ENCODE results near the gene SAFB. TPM values are rescaled to one million over a fixed set of nuclear protein-coding genes. Genes with fewer than 3 reads are reported as not detected.

Gene SAFB
- total RNA-seq, 1 experiment from 2014 or later = 106 TPM

DNA sequence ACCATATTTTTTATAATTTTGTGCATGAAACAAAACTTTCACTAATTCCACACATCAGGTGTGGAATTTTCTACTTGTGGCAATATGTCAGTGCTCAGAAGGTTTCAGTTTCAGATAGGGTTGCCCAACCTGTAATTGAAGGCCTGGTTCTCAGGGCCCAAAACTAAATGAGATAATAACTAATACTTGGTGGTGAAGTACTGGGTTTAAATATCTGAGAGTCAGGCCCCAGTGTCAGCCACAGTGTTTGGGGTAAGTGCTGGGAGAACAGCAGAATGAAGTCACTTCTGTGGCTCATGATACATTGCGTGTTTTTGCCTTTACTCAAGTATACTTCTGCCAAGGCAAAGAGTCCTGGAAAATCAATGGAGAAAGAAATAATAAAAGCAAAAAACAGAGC, 5.6 kb downstream of the SAFB start:
- DNase-seq = no peak
- Histone ChIP-seq H3K27me3 (no peaks in the 10 kb centered on the region), H3K36me3 (peaks cover 79% of the 10 kb centered on the region), H3K4me3 (no peak overlapping the region), H3K9me3 (replicated peaks) (no peaks in the 10 kb centered on the region), H3K27ac (no peak overlapping the region), H3K4me1 (peaks cover 7% of the 10 kb centered on the region)

DNA sequence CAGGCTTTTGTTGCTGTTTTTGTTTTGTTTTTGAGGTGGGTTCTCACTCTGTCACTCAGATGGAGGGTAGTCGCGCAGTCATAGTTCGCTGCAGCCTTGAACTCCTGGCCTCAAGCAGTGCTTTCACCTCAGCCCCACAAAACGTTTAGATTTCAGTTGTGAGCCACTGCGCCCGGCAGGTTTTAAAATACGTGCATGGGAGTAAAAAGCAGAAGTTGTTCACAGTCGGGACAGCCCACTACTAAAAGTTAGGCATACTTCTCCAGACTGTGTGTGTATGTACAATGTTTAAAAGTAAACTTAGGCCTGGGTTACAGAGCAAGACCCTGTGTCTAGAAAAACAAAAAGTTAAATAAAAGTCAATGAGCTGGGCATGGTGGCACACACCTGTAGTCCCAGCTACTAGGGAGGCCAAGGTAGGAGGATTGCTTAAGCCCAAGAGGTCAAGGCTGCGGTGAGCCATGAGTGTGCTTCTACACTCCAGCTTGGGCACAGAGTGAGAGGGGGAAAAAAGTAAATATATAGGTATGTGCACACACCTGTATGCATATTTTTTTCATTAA, 6.1 kb downstream of the SAFB start:
- DNase-seq = no peak
- H3K36me3 ChIP-seq = peaks cover 78% of the 10 kb centered on the region
- H3K4me1 ChIP-seq = peaks cover 7% of the 10 kb centered on the region
- no peaks in the 10 kb centered on the region for H3K9me3 ChIP-seq (replicated peaks)
- H3K27me3 ChIP-seq = no peaks in the 10 kb centered on the region
- no peak overlapping the region for H3K27ac ChIP-seq
- H3K4me3 ChIP-seq = no peak overlapping the region

DNA sequence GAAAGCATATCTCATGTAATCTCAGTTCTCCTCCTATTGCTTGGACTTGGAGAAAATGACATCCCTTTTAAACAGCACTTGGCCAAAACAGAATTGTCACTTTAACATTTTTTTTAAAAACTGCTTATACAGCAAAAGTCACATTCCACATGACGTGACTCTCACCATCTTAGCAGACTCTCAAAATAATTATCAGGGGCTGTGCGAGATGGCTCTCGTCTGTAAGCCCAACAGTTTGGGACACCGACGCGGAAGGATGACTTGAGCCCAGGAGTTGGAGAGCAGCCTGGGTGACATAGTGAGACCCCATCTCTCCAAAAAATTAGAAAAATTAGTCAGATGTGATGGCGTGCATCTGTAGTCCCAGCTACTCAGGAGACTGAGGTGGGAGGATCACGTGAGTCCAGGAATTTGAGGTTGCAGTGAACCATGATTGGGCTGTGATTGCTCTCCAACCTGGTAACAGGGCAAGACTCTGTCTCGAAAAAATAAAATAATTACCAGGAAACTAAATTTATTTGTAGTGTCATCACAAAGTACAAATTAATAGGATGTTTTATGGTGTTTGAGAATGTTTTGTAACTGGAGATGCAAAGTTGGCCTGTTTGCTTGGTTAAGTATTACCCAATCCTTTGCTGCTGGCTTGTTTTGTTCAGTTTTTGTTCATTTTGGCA, 8.8 kb downstream of the SAFB start:
- Histone ChIP-seq H3K27ac (no peak overlapping the region), H3K36me3 (peaks cover 75% of the 10 kb centered on the region), H3K4me3 (no peak overlapping the region), H3K27me3 (no peaks in the 10 kb centered on the region), H3K4me1 (no peaks in the 10 kb centered on the region), H3K9me3 (replicated peaks) (no peaks in the 10 kb centered on the region)
- no peak for DNase-seq

DNA sequence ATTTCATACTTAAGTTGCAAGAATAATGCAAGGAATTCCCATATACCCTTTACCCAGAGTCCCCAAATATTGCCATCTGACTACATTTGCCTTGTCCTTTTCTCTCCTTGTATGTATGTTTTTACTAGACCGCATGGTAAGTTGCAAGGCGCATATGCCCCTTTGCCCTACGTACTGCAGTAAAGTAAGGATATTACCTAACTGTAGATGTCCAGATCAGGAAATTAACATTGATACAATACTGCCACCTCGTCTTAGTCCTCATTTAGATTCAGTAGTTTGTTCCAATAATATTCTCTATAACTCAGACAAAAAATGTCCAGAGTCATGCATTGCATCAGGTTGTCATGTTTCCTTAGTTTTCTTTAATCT, 9.3 kb downstream of the SAFB start:
- no peaks in the 10 kb centered on the region for H3K4me1 ChIP-seq
- peaks cover 72% of the 10 kb centered on the region for H3K36me3 ChIP-seq

DNA sequence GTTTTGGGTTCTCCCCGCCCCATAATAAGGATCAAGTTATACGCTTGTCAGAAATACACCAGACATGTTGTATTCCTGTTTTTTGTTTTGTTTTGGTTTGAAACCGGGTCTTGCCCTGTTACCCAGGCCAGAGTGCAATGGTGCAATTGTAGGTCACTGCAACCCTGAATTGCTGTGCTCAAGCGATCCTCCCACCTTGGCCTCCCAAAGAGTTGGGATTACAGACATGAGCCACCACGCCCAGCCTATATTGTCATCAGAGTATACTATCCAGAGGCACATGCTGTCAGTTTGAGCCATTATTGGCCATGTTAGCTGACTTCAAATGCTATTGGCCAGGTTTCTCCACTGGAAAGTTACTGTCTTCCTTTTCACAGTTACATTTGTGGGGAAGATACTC, 9.8 kb downstream of the SAFB start:
- no peak for DNase-seq

More for the DNA sequence above, 9.3 kb downstream of the SAFB start:
- Histone ChIP-seq H3K9me3 (replicated peaks) (no peaks in the 10 kb centered on the region), H3K27ac (no peak overlapping the region), H3K27me3 (no peaks in the 10 kb centered on the region), H3K4me3 (no peak overlapping the region)
- DNase-seq = no peak

DNA sequence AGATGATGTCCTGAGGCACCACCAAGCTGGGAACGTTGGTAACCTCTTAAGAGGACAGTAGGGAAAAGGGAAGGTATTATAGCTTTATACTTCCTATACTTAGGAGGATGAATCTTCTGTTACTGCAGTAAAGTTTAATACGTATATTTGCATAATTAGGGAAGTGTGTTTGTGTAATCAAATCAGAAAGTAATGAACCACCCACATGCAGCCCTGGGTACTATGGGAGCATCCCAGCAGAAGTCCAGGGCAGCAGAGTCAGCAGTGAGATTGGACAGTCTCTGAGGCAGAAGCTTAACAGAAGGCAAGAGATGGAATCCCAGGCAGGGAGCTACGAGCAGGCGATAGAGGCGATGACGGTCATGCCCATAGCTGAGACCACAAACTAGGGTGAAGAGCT, 12.5 kb downstream of the SAFB start:
- no peak for DNase-seq
- no peak overlapping the region for H3K4me3 ChIP-seq
- H3K36me3 ChIP-seq = peaks cover 47% of the 10 kb centered on the region
- no peaks in the 10 kb centered on the region for H3K4me1 ChIP-seq
- H3K27me3 ChIP-seq = no peaks in the 10 kb centered on the region
- H3K9me3 ChIP-seq (replicated peaks) = no peaks in the 10 kb centered on the region
- no peak overlapping the region for H3K27ac ChIP-seq

More for the DNA sequence above, 9.8 kb downstream of the SAFB start:
- H3K9me3 ChIP-seq (replicated peaks) = no peaks in the 10 kb centered on the region
- H3K4me1 ChIP-seq = no peaks in the 10 kb centered on the region
- no peak overlapping the region for H3K4me3 ChIP-seq
- no peak overlapping the region for H3K27ac ChIP-seq
- H3K36me3 ChIP-seq = peaks cover 68% of the 10 kb centered on the region
- H3K27me3 ChIP-seq = no peaks in the 10 kb centered on the region

DNA sequence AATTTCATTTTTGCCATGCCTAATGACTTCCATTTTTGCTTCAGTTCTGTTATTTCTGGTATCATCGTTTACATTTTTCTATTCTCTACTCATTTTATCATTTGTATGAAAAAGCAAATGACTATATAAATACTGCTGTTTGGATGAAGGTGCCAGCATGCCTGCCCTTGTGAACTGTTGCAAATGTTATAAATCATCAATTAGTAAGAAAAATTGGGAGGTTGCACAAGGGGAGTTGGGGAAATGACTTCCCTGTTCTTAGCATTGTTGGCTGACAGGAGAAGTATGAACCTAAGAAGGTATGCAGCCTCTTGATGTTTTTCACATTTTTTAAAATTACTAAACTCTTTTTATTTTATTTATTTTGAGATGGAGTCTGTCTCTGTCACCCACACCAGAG, 15.1 kb downstream of the SAFB start:
- Histone ChIP-seq H3K27me3 (no peaks in the 10 kb centered on the region), H3K4me1 (no peaks in the 10 kb centered on the region), H3K27ac (no peak overlapping the region), H3K36me3 (peaks cover 43% of the 10 kb centered on the region), H3K9me3 (replicated peaks) (no peaks in the 10 kb centered on the region), H3K4me3 (no peak overlapping the region)
- DNase-seq = no peak

DNA sequence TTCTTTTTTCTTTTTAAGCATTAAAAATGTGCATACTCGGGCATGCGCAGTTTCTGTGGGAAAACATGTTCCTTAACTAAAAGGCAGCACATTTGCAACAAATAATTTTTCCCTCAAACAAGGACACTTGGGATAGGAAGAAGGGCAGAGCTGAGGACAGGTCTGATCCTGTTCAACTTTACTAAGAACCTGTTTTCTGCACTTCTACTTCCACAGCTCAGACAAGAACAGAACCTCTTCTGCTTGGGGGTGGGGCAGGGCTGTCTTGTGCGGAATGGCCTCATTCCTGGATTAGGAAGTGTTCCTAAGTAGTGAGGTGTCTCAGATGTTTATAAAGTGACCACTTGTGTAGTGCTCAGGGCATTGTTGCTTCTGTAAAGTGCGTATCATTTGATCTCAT, 18.3 kb downstream of the SAFB start:
- H3K27me3 ChIP-seq = no peaks in the 10 kb centered on the region
- no peaks in the 10 kb centered on the region for H3K4me1 ChIP-seq
- H3K27ac ChIP-seq = no peak overlapping the region
- H3K9me3 ChIP-seq (replicated peaks) = no peaks in the 10 kb centered on the region
- H3K4me3 ChIP-seq = no peak overlapping the region
- no peak for DNase-seq
- peaks cover 53% of the 10 kb centered on the region for H3K36me3 ChIP-seq

DNA sequence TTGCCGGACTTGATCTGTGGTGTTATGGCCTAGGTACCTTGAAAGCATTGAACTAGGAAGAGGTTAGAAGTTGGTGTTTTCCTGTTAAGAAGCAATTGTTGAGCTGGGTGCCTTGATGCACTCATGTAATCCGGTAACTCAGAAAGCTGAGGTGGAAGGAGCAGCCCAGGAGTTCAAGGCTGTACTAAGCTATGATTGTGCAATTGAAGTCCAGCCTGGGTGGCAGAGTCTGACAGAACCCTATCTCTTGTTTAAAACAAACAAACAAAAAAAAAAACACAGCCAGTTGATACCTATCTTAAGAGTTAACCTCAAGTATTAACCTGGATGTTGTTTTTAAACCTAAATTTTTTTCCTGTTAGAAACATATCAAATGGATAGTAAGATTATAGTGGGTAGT, 19.3 kb downstream of the SAFB start:
- Histone ChIP-seq H3K4me3 (no peak overlapping the region), H3K36me3 (peaks cover 56% of the 10 kb centered on the region), H3K27ac (no peak overlapping the region), H3K9me3 (replicated peaks) (no peaks in the 10 kb centered on the region), H3K27me3 (no peaks in the 10 kb centered on the region), H3K4me1 (no peaks in the 10 kb centered on the region)
- DNase-seq = no peak

DNA sequence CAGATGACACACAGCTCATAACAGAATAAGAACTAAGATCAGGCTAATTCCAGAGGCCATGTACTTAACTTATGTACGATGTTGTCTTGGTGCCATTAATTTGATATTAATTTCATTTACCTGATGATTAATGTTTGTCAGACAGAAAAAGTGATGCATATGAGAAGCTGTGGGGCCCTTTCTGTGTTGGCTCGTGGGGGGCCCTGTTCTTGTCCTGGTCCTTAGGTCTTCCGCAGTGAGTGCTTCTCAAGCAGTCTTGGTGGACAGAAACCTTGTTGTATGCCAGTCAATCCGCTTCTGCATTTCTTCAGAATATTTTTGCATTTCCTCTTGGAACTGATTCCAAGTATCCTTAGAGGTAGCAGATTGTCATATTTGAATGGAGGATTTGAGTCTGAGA, 20.2 kb downstream of the SAFB start:
- DNase-seq = no peak
- Histone ChIP-seq H3K27me3 (no peaks in the 10 kb centered on the region), H3K9me3 (replicated peaks) (no peaks in the 10 kb centered on the region), H3K27ac (no peak overlapping the region), H3K4me1 (no peaks in the 10 kb centered on the region), H3K36me3 (peaks cover 65% of the 10 kb centered on the region), H3K4me3 (no peak overlapping the region)

DNA sequence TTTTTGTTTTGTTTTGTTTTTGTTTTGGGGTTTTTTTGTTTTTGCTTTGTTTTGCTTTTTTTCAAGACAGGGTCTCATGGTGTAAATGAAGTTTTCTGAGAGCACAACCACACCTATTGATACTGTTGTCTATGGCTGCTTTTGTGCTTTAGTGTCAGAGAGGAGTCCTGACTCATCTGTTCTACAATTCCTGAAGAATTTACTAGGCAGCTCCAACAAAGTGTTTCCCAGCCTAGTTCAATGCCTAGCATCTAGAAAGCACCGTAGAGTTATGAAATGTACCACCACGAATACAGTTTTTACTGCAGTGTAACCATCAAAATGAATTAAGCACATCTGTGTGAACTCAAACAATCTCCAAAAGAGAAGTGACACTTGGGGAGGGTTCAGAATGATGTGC, 21.2 kb downstream of the SAFB start:
- no peak overlapping the region for H3K4me3 ChIP-seq
- H3K27ac ChIP-seq = no peak overlapping the region
- H3K4me1 ChIP-seq = no peaks in the 10 kb centered on the region
- no peaks in the 10 kb centered on the region for H3K9me3 ChIP-seq (replicated peaks)
- peaks cover 70% of the 10 kb centered on the region for H3K36me3 ChIP-seq
- H3K27me3 ChIP-seq = no peaks in the 10 kb centered on the region
- no peak for DNase-seq

DNA sequence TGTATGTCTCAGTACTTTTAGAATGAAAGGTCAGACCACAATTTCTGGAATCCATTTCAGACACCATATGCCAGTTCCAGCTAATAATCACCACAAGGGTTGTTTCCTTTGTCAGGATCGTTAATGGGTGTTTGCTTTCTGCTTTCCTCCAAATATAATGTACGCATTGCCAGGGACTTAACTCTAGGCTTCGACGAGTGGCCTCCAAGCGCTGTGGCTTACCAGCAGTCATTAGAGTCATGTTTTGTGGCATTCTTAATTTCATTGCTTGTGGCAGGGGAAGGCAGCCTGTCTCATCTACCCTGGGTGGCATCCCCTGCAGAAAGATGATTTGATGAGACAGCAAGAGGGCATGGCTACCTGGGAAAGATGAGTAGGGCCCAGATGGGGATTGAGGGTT, 22.5 kb downstream of the SAFB start:
- Histone ChIP-seq H3K27ac (no peak overlapping the region), H3K4me1 (no peaks in the 10 kb centered on the region), H3K36me3 (peaks cover 75% of the 10 kb centered on the region)

DNA sequence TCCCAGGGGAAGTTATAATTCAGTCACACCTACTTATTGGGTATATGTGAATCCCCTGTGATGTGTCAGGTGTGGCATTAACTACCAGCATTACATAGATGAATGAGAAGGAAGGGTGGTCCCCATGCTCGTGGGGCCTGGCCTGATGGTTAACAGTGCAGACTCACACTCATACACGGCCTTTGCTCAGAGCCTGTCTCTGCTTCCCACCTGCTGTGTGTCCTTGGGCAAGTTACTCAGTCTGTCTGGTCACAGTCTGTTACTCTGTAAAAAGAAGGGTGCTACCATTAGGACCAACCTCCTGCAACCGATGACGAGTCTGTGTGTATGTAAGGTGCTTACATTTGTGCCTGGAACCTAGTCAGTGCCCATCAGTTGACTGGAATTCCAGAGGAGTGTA, 23.8 kb downstream of the SAFB start:
- H3K9me3 ChIP-seq (replicated peaks) = no peaks in the 10 kb centered on the region
- DNase-seq = no peak
- H3K27me3 ChIP-seq = no peaks in the 10 kb centered on the region
- H3K4me3 ChIP-seq = no peak overlapping the region
- H3K36me3 ChIP-seq = peaks cover 81% of the 10 kb centered on the region
- H3K27ac ChIP-seq = no peak overlapping the region
- no peaks in the 10 kb centered on the region for H3K4me1 ChIP-seq

More for the DNA sequence above, 22.5 kb downstream of the SAFB start:
- no peaks in the 10 kb centered on the region for H3K27me3 ChIP-seq
- no peaks in the 10 kb centered on the region for H3K9me3 ChIP-seq (replicated peaks)
- H3K4me3 ChIP-seq = no peak overlapping the region
- no peak for DNase-seq

DNA sequence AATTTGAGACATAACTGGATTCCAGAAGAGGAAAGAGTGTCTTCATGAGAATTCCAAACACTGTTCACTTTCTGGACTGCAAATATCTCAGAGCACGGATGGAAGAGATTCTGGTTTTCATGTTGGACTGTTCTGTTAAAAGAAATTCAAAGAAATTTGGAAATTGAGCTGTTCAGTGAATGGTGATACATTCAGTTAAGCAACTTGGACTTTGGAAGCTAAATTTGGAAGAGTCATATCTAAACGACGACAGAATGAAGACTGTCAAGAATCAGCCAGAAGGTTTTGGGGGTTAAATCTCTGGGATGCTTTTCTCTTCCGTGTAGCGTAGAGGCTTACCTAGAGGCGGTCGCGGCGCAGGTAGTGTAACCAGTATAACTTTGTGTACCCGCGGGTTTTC, 25.6 kb downstream of the SAFB start:
- no peaks in the 10 kb centered on the region for H3K9me3 ChIP-seq (replicated peaks)
- H3K27ac ChIP-seq = no peak overlapping the region
- H3K36me3 ChIP-seq = peaks cover 83% of the 10 kb centered on the region
- no peak overlapping the region for H3K4me3 ChIP-seq
- H3K27me3 ChIP-seq = no peaks in the 10 kb centered on the region
- H3K4me1 ChIP-seq = no peaks in the 10 kb centered on the region
- no peak for DNase-seq

DNA sequence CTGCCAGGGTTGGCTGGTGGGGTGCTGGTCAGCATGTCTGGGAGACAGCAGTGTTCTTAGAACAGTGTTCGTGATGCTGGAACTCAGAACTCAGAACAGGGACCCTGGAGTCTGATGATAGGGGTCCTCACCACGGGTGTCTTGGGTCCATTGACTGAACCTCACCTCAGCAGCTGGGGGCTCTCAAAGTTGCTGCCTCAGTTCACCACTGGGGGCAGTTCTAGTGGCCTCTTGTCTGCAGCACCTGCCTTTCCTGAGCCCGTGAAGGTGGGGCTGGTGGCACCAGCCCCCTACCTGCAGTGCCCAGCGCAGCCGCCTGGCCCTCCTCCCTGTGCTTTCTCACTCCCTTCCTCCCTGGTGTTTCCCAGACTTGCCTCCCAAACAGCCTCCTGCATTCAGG, 28.5 kb downstream of the SAFB start:
- H3K4me1 ChIP-seq = no peaks in the 10 kb centered on the region
- no peak overlapping the region for H3K4me3 ChIP-seq
- H3K36me3 ChIP-seq = peaks cover 89% of the 10 kb centered on the region
- H3K9me3 ChIP-seq (replicated peaks) = no peaks in the 10 kb centered on the region
- H3K27me3 ChIP-seq = no peaks in the 10 kb centered on the region
- H3K27ac ChIP-seq = no peak overlapping the region
- no peak for DNase-seq

DNA sequence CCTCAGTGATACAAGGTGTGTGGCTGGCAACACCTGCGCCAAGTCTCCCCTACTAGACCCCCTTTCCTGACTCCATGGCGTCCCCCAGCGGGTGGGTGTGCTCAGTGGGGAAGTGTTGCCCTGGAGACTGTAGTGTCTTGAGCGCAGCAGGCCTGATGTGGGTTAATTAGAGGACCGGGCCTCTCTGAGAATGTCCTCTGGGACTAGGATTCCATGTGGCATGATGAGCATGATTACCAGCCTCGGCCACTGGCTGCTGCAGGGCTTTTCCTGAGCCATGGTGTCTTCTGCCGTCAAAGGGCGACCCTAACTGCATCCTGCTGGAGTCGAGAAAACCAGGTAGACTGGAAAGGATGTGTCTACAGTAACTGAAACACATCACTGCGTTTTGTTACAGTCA, 29.4 kb downstream of the SAFB start:
- no peaks in the 10 kb centered on the region for H3K4me1 ChIP-seq
- no peak for DNase-seq
- no peaks in the 10 kb centered on the region for H3K9me3 ChIP-seq (replicated peaks)
- H3K27ac ChIP-seq = no peak overlapping the region
- H3K36me3 ChIP-seq = peaks cover 87% of the 10 kb centered on the region
- no peaks in the 10 kb centered on the region for H3K27me3 ChIP-seq
- no peak overlapping the region for H3K4me3 ChIP-seq

Data from SJCRH30 (cell line).